K562 (cell line): ENCODE results near the gene CIAO3. TPM values are rescaled to one million over a fixed set of nuclear protein-coding genes. Genes with fewer than 3 reads are reported as not detected.
A peak's percentile ranks its signal among the peaks of the same experiment; 100 is the strongest.

Experiments
- ARID2 ChIP-seq: fragments of 450-650 bp; IDR thresholded peaks from 2 replicates; pipeline ENCODE4 v1.6.1; 2017; ENCODE audit warnings: antibody characterized with exemption, mild to moderate bottlenecking
- ARNT ChIP-seq, 2 experiments: fragments of 450-650 bp; IDR thresholded peaks; 2 replicates each; pipeline ENCODE4 v1.6.1; 2016; ENCODE audit warnings: mild to moderate bottlenecking in 1 of 2
- BCLAF1 ChIP-seq, 2 experiments: fragments of 450-650 bp in 1 of 2; IDR thresholded peaks; 2 replicates each; pipeline ENCODE4 v1.6.1; 2011 to 2017; ENCODE audit warnings: low read depth in 2 of 2, antibody characterized with exemption in 1 of 2, borderline replicate concordance in 1 of 2, low read length in 1 of 2, mild to moderate bottlenecking in 1 of 2, mixed read lengths in 1 of 2; ENCODE audit not compliant: control insufficient read depth in 1 of 2
- CC2D1A ChIP-seq: fragments of 450-650 bp; IDR thresholded peaks from 2 replicates; pipeline ENCODE4 v1.6.1; 2017; ENCODE audit warnings: mild to moderate bottlenecking
- KAT2B ChIP-seq: IDR thresholded peaks from one replicate; pipeline ENCODE4 v1.6.1; 2012; ENCODE audit warnings: low read depth, mild to moderate bottlenecking, control low read depth, inconsistent platforms, low read length, moderate library complexity
- KHSRP ChIP-seq: fragments of 450-650 bp; IDR thresholded peaks from 2 replicates; pipeline ENCODE4 v1.6.1; 2017
- L3MBTL2 ChIP-seq: fragments of 450-650 bp; IDR thresholded peaks from 2 replicates; pipeline ENCODE4 v1.6.1; 2016; ENCODE audit warnings: mild to moderate bottlenecking, moderate library complexity
- MAFK ChIP-seq: IDR thresholded peaks from 2 replicates; pipeline ENCODE4 v1.6.1; 2011; ENCODE audit warnings: low read length, improper control_type of control experiment
- MCM7 ChIP-seq, 2 experiments: fragments of 450-650 bp; IDR thresholded peaks; 2 replicates each; pipeline ENCODE4 v1.6.1; 2016 to 2018
- MEF2A ChIP-seq: IDR thresholded peaks from 2 replicates; pipeline ENCODE4 v1.6.1; 2011; ENCODE audit warnings: low read depth, mild to moderate bottlenecking, low read length, moderate library complexity; ENCODE audit not compliant: control insufficient read depth
- NCOA1 ChIP-seq: fragments of 450-650 bp; IDR thresholded peaks from 2 replicates; pipeline ENCODE4 v1.6.1; 2016; ENCODE audit warnings: low read depth
- NFIX ChIP-seq: fragments of 250-450 bp; sonication (Bioruptor Pico); IDR thresholded peaks from 2 replicates; pipeline ENCODE4 v1.4.0; 2020; ENCODE audit warnings: low read depth, mild to moderate bottlenecking, moderate library complexity
- PHF21A ChIP-seq: fragments of 450-650 bp; IDR thresholded peaks from 2 replicates; pipeline ENCODE4 v1.6.1; 2017; ENCODE audit warnings: low read depth, borderline replicate concordance
- SIRT6 ChIP-seq: IDR thresholded peaks from one replicate; pipeline ENCODE4 v1.6.1; 2012; ENCODE audit warnings: low read depth, mild to moderate bottlenecking, control low read depth, inconsistent platforms, low read length, moderate library complexity
- YBX1 ChIP-seq: fragments of 450-650 bp; IDR thresholded peaks from 2 replicates; pipeline ENCODE4 v1.7.1; 2016; ENCODE audit warnings: mild to moderate bottlenecking
- ZNF3 ChIP-seq: fragments of 250-450 bp; sonication (Bioruptor Pico); IDR thresholded peaks from 2 replicates; pipeline ENCODE4 v1.5.0; 2021; ENCODE audit warnings: mild to moderate bottlenecking, moderate library complexity
- ZNF668 ChIP-seq: fragments of 250-450 bp; sonication (Bioruptor Pico); IDR thresholded peaks from 2 replicates; pipeline ENCODE4 v1.8.0; 2022; ENCODE audit warnings: mild to moderate bottlenecking, inconsistent platforms
- ZNF696 ChIP-seq: fragments of 250-450 bp; sonication (Bioruptor Pico); conservative IDR thresholded peaks from 2 replicates; pipeline ENCODE4 v1.4.0; 2020; ENCODE audit warnings: mild to moderate bottlenecking, moderate library complexity
- polyA plus RNA-seq, 8 experiments: library from polyadenylated mRNA; depleted of rRNA in 4 of 8; stranded (reverse) in 5 of 8; unstranded in 3 of 8; fragments of >200 nt; fragmentation: Nextera tagmentation in 2 of 8; fragmentation: Illumina TruSeq in 1 of 8; extraction: Ambion mirVana in 2 of 8; extraction: Trizol in 1 of 8; gene quantifications; 2 replicates each; pipeline versions ENCODE4 v1.2.1 to v1.2.3, GENCODE V29; 2011 to 2014; ENCODE audit warnings: inconsistent platforms in 1 of 8, missing spikeins in 1 of 8
- total RNA-seq, 7 experiments: library from RNA; depleted of rRNA in 6 of 7; stranded (reverse); fragments of >200 nt in 6 of 7; fragmentation: Illumina TruSeq in 2 of 7; extraction: Trizol in 2 of 7; gene quantifications; 2 replicates each; pipeline versions ENCODE4 v1.2.1 to v1.2.3, GENCODE V29; 2011 to 2021; ENCODE audit warnings: low replicate concordance in 1 of 7
- TF ChIP-seq, protein P1 (sequence below), 2 experiments: IDR thresholded peaks in 1 of 2; conservative IDR thresholded peaks in 1 of 2; 2 replicates each; pipeline ENCODE4 v1.6.1; 2016; ENCODE audit warnings: low read depth in 2 of 2, mild to moderate bottlenecking in 1 of 2, missing compliant biosample characterization in 1 of 2, missing genetic modification characterization in 1 of 2, moderate library complexity in 1 of 2
- TF ChIP-seq, protein P2 (sequence below): fragments of 450-650 bp; formaldehyde crosslinking; IDR thresholded peaks from 2 replicates; pipeline ENCODE4 v1.4.0; 2020; ENCODE audit warnings: mild to moderate bottlenecking, moderate library complexity

CIAO3 gene
- total and polyA plus RNA-seq, 9 of the 15 experiments (the other 6 are each of a cell fraction or from before 2014, with no cell fraction given) = 2.2 to 35.6 (median 18.7) TPM

- TF ChIP-seq BCLAF1 (IDR thresholded peaks at IDR 0.05; ENCODE audit: borderline replicate concordance in 1 of 2, control insufficient read depth in 1 of 2, low read depth in 2 of 2, low read length in 1 of 2) (no peak), PHF21A (no peak), YBX1 (no peak), NCOA1 (no peak), SIRT6 (no peak), KHSRP (no peak), ARID2 (no peak), NFIX (CRISPR knock-in tag) (no peak), MAFK (peak; percentile 37; the same call in 1 of the 2 replicates), MCM7 (IDR thresholded peaks at IDR 0.05) (no peak), L3MBTL2 (no peak), ZNF696 (CRISPR knock-in tag) (no peak), ZNF668 (no peak), CC2D1A (no peak), MEF2A (peak; percentile 90), ARNT (IDR thresholded peaks at IDR 0.05) (no peak), KAT2B (no peak), ZNF3 (CRISPR knock-in tag) (no peak)
- TF ChIP-seq, protein P1, sequence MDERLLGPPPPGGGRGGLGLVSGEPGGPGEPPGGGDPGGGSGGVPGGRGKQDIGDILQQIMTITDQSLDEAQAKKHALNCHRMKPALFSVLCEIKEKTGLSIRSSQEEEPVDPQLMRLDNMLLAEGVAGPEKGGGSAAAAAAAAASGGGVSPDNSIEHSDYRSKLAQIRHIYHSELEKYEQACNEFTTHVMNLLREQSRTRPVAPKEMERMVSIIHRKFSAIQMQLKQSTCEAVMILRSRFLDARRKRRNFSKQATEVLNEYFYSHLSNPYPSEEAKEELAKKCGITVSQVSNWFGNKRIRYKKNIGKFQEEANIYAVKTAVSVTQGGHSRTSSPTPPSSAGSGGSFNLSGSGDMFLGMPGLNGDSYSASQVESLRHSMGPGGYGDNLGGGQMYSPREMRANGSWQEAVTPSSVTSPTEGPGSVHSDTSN (CRISPR knock-in tag; IDR thresholded peaks at IDR 0.05; ENCODE audit: low read depth) = no peak
- TF ChIP-seq, protein P1 (tag; conservative IDR thresholded peaks at IDR 0.05; ENCODE audit: low read depth) = no peak
- TF ChIP-seq, protein P2, sequence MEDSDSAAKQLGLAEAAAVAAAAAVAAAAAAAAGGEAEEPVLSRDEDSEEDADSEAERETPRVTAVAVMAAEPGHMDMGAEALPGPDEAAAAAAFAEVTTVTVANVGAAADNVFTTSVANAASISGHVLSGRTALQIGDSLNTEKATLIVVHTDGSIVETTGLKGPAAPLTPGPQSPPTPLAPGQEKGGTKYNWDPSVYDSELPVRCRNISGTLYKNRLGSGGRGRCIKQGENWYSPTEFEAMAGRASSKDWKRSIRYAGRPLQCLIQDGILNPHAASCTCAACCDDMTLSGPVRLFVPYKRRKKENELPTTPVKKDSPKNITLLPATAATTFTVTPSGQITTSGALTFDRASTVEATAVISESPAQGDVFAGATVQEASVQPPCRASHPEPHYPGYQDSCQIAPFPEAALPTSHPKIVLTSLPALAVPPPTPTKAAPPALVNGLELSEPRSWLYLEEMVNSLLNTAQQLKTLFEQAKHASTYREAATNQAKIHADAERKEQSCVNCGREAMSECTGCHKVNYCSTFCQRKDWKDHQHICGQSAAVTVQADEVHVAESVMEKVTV (CRISPR knock-in tag) = no peak
Observed at GRCh38 chr16:709566-710499, 31.0 kb downstream of the CIAO3 start (continued).
